BLaER1 (cell line): ENCODE results near the gene C16orf90.

Source experiments
- H3K27ac ChIP-seq: shearing (Covaris generic); formaldehyde crosslinking; 2 replicates; pipeline ENCODE4 v1.8.1; 2022
- H3K27me3 ChIP-seq: shearing (Covaris generic); formaldehyde crosslinking; 2 replicates; pipeline ENCODE4 v1.8.1; 2022
- H3K36me3 ChIP-seq: shearing (Covaris generic); formaldehyde crosslinking; 2 replicates; pipeline ENCODE4 v1.8.1; 2022
- H3K4me1 ChIP-seq: shearing (Covaris generic); formaldehyde crosslinking; 2 replicates; pipeline ENCODE4 v1.8.1; 2022
- H3K4me2 ChIP-seq: shearing (Covaris generic); formaldehyde crosslinking; 2 replicates; pipeline ENCODE4 v1.8.1; 2022
- H3K4me3 ChIP-seq: shearing (Covaris generic); formaldehyde crosslinking; 2 replicates; pipeline ENCODE4 v1.8.1; 2022
- H3K9ac ChIP-seq: shearing (Covaris generic); formaldehyde crosslinking; 2 replicates; pipeline ENCODE4 v1.8.1; 2022
- H3K9me3 ChIP-seq: shearing (Covaris generic); formaldehyde crosslinking; 2 replicates; pipeline ENCODE4 v1.8.1; 2022
- H4K20me1 ChIP-seq: shearing (Covaris generic); formaldehyde crosslinking; 2 replicates; pipeline ENCODE4 v1.8.1; 2022
- Cebpa-rat ChIP-seq: shearing (Covaris generic); IDR thresholded peaks from 2 replicates; pipeline ENCODE4 v1.8.1; 2022

Gene C16orf90

GRCh38 chr16:3458278-3458851, 36.9 kb downstream of the C16orf90 start:
- Histone ChIP-seq H3K4me2 (peak overlapping the region; percentile 98), H3K4me3 (peak overlapping the region; percentile 93), H3K9ac (peak overlapping the region; percentile 98), H3K27me3 (no peaks in the 10 kb centered on the region), H3K27ac (peak overlapping the region; percentile 99), H3K4me1 (peaks cover 49% of the 10 kb centered on the region), H3K36me3 (peaks cover 20% of the 10 kb centered on the region; the same call in 1 of the 2 replicates), H3K9me3 (0 out of 2 replicates have a peak, but pooled peaks cover 10% of the 10 kb centered on the region), H4K20me1 (peaks cover 50% of the 10 kb centered on the region)
- no peak for TF ChIP-seq Cebpa-rat

GRCh38 chr16:3457434-3458252, 37.6 kb downstream of the C16orf90 start:
- H3K9ac ChIP-seq: peak overlapping the region; percentile 98

GRCh38 chr16:3454631-3455147, 40.6 kb downstream of the C16orf90 start:
- Histone ChIP-seq H3K4me1 (peaks cover 28% of the 10 kb centered on the region), H3K36me3 (peaks cover 12% of the 10 kb centered on the region), H3K4me2 (no peak overlapping the region), H4K20me1 (peaks cover 13% of the 10 kb centered on the region), H3K27ac (no peak overlapping the region), H3K9ac (no peak overlapping the region), H3K27me3 (no peaks in the 10 kb centered on the region), H3K9me3 (0 out of 2 replicates have a peak, but pooled peaks cover 5% of the 10 kb centered on the region), H3K4me3 (no peak overlapping the region)
- TF ChIP-seq Cebpa-rat: no peak

More at GRCh38 chr16:3457434-3458252, 37.6 kb downstream of the C16orf90 start:
- peaks cover 12% of the 10 kb centered on the region; the same call in 1 of the 2 replicates for H3K36me3 ChIP-seq
- peak overlapping the region; percentile 98 for H3K4me2 ChIP-seq
- peak overlapping the region; percentile 99 for H3K27ac ChIP-seq
- no peak for TF ChIP-seq Cebpa-rat
- peaks cover 42% of the 10 kb centered on the region for H4K20me1 ChIP-seq
- H3K9me3 ChIP-seq: 0 out of 2 replicates have a peak, but pooled peaks cover 4% of the 10 kb centered on the region
- peak overlapping the region; percentile 93 for H3K4me3 ChIP-seq
- no peaks in the 10 kb centered on the region for H3K27me3 ChIP-seq
- H3K4me1 ChIP-seq: peaks cover 46% of the 10 kb centered on the region

GRCh38 chr16:3454093-3454492, 41.2 kb downstream of the C16orf90 start:
- Histone ChIP-seq H3K27ac (no peak overlapping the region), H3K4me1 (peaks cover 22% of the 10 kb centered on the region), H3K9ac (no peak overlapping the region), H3K4me3 (no peak overlapping the region), H3K9me3 (peaks cover 11% of the 10 kb centered on the region; the same call in 1 of the 2 replicates), H3K4me2 (no peak overlapping the region), H4K20me1 (peaks cover 7% of the 10 kb centered on the region), H3K27me3 (no peaks in the 10 kb centered on the region), H3K36me3 (peaks cover 17% of the 10 kb centered on the region)
- no peak for TF ChIP-seq Cebpa-rat

- Histone ChIP-seq H3K27me3 (no peaks in the 10 kb centered on the region), H3K36me3 (peaks cover 53% of the 10 kb centered on the region), H3K4me1 (0 out of 2 replicates have a peak, but pooled peaks cover 13% of the 10 kb centered on the region), H3K4me3 (peak overlapping the region; percentile 75), H3K9me3 (peaks cover 79% of the 10 kb centered on the region), H3K27ac (peak overlapping the region; percentile 76), H4K20me1 (no peaks in the 10 kb centered on the region), H3K9ac (peak overlapping the region; percentile 81), H3K4me2 (peak overlapping the region; percentile 65)
- TF ChIP-seq Cebpa-rat: no peak
Observed at GRCh38 chr16:3444032-3444388, 51.3 kb downstream of the C16orf90 start.
